Left renal cortex interstitium (tissue), 4 donors: ENCODE measurements around the gene ZAR1L. TPM values are rescaled to one million over a fixed set of nuclear protein-coding genes. Genes with fewer than 3 reads are reported as not detected.

ENCODE experiments used
- DNase-seq, 4 donors: peaks; one replicate each; pipeline ENCODE4 v3.0.0-alpha.2; 2013; ENCODE audit warnings: low read depth in 4 of 4, low spot score in 2 of 4, missing footprints in 1 of 4
- polyA plus RNA-seq, 4 donors: library from polyadenylated mRNA; unstranded; fragments of 120-200 nt; gene quantifications; one replicate each; pipeline ENCODE4 v1.2.1, GENCODE V29; 2013; ENCODE audit not compliant: insufficient read length in 4 of 4

The ZAR1L gene
- polyA plus RNA-seq, 4 donors: 0.08 TPM; not detected in 3

- DNase-seq: no peak
These were observed 9.5 kb downstream of the ZAR1L start for GRCh38 chr13:32305646-32306045.

- DNase-seq: no peak
These were observed 12.7 kb downstream of the ZAR1L start for GRCh38 chr13:32302461-32302860.

- DNase-seq: no peak
These were observed 14.2 kb downstream of the ZAR1L start for GRCh38 chr13:32300920-32301319.

GRCh38 chr13:32300406-32300805 is 14.8 kb downstream of the ZAR1L start:
- no peak for DNase-seq

- DNase-seq: no peak
These were observed 15.3 kb downstream of the ZAR1L start for GRCh38 chr13:32299893-32300292.

- no peak for DNase-seq
These were observed 16.5 kb downstream of the ZAR1L start for GRCh38 chr13:32298695-32299094.

GRCh38 chr13:32297206-32297605 is 18.0 kb downstream of the ZAR1L start:
- DNase-seq: no peak

- no peak for DNase-seq
These were observed 29.6 kb downstream of the ZAR1L start for GRCh38 chr13:32285633-32285965.

GRCh38 chr13:32284927-32285632 is 30.1 kb downstream of the ZAR1L start:
- DNase-seq: peak in 2 of 4 donors; percentile 52 to 66

GRCh38 chr13:32282096-32282711 is 33.0 kb downstream of the ZAR1L start:
- DNase-seq: no peak

GRCh38 chr13:32281096-32281495 is 34.1 kb downstream of the ZAR1L start:
- DNase-seq: no peak

- no peak for DNase-seq
These were observed 36.7 kb downstream of the ZAR1L start for GRCh38 chr13:32278426-32278825.

GRCh38 chr13:32277839-32278238 is 37.3 kb downstream of the ZAR1L start:
- DNase-seq: no peak

GRCh38 chr13:32272021-32272683 is 43.0 kb downstream of the ZAR1L start:
- no peak for DNase-seq

- no peak for DNase-seq
These were observed 47.2 kb downstream of the ZAR1L start for GRCh38 chr13:32267836-32268439.

- no peak for DNase-seq
These were observed 49.0 kb downstream of the ZAR1L start for GRCh38 chr13:32266130-32266529.

GRCh38 chr13:32265726-32266125 is 49.4 kb downstream of the ZAR1L start:
- DNase-seq: no peak

GRCh38 chr13:32264407-32264806 is 50.8 kb downstream of the ZAR1L start:
- no peak for DNase-seq

GRCh38 chr13:32262619-32263018 is 52.5 kb downstream of the ZAR1L start:
- no peak for DNase-seq

- DNase-seq: no peak
These were observed 53.0 kb downstream of the ZAR1L start for GRCh38 chr13:32262165-32262564.

- DNase-seq: peak in 1 of 4 donors; percentile 13
These were observed 53.6 kb downstream of the ZAR1L start for GRCh38 chr13:32261567-32261966.

GRCh38 chr13:32259116-32259515 is 56.0 kb downstream of the ZAR1L start:
- no peak for DNase-seq
